AG08395 (cell line): ENCODE data around the gene OR2V2.
A peak's percentile ranks its signal among the peaks of the same experiment; 100 is the strongest.

Experiments used
- DNase-seq: peaks from one replicate; pipeline ENCODE4 v3.0.0; 2012; ENCODE audit warnings: mixed read lengths, low spot score

Gene OR2V2

DNA sequence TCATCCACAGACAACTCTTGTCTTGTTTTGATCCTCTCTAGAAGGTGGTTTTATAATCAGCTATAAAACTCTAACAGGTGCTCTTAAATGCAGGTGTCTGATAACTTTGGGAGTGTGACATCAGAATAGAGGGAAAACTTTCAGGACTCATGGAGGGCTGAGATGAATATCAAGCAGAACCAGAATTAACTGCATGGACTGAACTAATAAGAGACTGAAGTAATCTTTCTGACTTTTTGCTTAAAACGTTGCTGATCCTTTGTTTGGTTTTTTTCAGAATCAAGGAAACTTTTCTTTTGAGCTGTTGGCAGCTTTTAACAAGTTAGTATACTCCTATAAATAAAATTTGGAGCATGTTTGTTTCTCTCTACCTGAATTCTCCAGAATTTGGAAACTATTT is 2.3 kb upstream of the OR2V2 start:
- no peak for DNase-seq

DNA sequence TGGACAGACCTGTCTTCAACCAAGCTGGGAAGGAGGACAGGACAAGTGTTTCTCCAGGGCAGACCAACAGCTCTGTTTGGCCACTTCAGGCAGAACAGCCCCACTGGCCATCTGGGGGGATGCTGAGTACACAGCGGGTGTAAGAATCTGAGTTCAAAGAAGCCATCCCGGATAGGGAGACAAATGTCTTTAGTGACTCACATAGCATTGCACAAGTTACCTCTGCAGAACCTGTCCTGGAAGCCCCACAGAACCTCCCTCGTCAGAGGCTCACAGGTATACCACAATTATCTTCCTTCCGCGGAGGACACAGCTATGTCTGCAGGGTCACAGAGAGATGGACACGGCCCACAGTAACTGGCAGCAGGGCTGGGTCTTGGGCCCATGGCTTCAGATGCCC is 2.0 kb downstream of the OR2V2 start:
- no peak for DNase-seq

DNA sequence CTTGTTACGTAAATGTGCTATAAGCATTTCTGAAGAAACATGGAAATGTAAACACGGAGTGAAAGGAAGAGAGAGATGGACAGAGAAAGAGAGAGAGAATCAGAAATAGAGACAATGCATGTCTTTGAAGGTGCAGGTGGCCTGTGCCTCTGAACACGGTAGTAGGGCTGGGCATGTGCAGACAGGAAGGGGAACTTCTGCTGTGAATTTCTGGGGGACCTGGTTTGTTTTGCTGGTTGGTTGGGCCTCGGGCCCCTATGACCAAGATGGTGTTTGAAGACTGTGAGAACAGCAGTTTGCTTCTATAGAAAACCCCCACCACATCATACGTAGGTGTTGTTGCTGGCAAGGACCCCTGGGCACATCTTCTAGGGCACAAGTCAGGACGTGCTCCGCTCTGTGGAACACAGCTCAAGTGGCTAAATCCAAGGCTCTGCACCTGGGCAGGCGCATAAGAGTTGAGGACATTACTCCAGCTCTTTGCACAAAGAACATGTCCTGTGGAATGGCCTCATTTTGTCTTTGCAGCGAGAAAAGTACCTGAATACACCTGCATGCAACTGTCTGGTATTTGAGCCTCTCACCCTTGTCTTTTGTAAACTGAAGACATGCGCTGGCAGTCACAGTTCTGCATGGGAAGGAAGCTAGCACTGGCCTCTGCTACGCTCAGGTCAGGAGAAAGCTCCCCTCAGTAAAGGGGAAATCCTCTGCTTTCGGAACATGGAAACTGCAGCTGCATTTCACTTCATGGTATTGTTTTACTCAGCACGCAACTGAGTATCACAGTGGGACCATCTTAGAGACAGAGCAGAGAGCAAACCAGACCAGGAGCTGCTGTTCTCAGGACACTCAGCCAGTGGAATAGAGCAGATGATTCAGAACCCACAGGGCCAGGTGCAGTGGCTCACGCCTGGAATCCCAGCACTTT is 2.7 kb downstream of the OR2V2 start:
- no peak for DNase-seq

DNA sequence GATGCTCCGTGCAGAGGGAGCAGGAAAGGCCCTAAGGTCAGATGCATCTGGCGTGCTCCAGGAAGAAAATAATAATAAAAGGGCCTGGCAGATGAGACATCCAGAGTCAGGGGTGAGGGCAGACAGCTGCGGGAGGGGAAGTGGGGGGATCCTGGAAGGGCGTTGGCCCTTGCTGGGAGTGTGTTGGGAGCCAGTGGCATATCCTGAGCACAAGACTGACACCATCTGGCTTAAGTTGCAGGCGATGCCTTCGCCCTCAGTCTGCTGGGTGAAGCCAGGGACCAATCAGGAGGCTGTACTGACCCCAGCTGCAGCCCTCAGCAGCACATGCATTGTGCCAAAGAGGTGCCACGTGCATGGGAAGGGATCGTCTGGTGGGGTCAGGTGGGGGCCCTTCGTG is 3.8 kb downstream of the OR2V2 start:
- DNase-seq, result peak; percentile 39

DNA sequence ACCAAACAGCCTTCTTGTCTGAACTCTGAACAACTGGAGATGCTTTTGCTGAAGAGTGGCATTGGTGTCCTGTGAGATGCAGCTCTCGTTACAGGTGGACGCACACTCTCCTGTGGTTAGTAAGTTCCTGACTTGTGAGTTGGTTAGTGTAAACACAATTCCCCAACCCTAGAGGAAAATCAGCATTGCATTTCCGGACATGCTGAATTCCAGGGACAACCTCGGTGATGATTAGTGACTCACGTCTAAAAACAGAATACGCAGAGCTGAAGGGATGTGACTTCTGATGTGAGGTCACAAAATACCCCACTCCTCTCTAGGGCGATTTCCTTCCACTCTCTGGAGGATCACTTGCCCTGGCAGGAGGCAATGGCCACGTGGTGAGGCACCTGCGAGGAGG is 5.0 kb downstream of the OR2V2 start:
- DNase-seq, result no peak

DNA sequence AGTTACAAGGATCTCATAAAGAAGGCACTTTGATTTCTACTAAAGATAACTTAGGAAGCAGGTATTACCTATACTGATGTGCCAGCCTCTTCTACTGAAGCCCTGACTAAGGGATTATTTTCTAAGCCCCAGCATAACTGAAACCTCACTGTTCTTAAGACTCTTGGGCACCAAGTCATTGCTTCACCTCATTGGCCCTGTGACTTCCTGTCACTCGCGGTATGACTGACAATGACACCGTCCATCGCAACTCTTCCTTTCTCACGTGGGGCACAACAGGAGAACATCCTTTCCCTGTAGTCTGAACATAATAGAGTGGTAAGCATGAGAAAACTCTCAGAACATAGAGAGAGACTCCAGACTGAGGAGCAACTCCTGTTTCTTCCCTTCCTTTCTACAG is 6.4 kb downstream of the OR2V2 start:
- no peak for DNase-seq

DNA sequence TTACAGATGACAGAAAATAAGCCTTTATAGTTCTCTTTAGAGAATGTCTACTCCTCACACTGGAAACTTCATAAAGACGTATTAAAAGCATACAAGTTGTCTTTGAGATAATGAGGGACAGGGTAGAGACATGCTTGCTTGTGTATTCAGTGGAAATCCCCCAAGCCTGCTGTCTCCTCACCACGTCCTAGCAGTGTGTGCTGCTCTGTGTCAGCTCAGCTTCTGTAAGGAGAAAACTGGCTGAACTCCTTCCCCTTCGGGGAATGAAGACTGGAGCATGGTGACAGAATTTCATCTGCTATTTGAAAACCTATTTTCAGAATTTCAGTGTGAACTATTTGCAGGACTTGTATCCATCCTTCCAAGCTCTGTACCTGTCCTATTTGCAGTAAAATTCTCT is 9.4 kb downstream of the OR2V2 start:
- DNase-seq, result no peak

DNA sequence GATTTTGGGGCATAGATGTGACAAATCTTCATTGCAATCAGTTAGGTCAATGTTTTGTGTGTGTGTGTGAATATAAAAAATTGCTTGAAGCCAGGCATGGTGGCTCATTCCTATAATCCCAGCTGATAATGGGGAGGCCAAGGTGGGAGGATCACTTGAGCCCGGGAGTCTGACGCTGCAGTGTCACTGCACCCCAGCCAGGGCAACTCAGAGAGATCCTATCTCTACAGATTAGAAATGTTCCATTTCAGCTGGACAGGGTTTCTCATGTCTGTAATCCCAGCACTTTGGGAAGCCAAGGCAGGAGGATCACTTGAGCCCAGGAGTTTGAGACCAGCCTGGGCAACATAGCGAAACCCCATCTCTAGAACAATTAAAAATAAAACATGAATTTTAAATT is 11.5 kb downstream of the OR2V2 start:
- no peak for DNase-seq

DNA sequence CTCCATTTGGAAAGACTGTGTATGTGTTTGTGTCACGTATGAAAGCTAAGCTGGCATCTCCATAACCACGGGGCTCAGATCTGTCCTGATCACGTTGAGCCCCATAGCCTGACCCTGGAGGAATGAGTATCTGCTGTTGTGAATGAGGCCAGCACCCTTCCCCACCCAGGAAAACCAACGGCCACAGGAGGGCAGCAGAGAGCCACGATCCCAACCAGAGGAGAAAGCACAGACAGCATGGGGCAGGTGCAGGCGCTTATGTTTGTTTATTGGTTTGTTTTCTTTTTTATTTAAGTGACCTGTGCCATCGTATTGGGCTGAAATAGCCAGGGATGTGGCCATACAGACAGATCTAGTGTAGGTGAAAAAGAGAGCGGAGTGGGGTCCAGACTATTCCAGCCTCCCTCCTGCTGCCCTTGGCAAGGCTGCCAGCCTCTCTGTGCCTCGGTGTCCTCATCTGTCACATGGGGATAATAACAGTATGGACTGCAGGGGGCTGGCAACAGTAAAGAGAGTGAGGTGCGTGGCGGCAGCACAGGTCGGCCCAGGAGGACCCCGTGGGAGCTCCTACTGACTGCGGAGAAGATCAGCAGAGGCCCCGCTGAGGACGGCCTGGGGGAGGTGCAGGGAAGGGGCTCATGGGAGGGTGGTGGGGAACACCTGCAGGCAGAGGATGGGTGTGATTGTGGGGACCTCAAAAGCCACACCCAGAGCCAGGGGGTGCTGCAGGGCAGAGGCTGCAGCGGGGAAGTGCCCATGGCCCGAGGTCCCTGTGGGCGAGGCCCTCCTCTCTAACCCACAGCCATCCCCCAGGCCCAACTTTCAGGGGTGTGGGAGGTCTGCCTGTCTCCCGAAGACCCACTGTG is 12.1 kb downstream of the OR2V2 start:
- peak; percentile 88 for DNase-seq

DNA sequence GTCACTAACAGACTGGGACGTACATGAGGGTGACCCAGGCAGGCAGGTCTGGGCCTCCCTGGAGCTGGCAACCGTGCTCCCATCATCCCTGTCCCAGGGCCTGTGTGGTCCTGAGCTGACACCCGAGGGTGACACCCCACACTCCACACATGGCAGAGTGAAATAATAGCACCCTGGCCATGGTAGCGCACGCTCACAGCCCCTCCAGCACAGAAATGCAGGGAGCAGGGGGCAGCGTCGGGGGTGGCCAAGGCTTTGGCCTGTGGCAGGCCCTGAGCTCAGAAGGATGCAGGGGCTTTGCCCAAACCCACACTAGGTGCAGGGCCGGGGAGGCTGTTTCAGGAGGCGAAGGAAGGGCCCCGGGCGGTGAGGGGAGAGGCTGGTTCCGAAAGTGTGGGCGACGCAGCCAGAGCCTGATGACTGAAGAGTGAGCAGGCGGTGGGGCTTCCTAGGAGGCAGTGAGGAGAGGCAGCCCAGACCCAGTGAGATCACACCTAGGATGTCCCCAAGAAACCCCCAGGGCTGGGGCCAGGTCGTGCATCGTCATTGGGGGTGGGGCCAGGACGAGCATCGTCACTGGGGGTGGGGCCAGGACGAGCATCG is 12.9 kb downstream of the OR2V2 start:
- DNase-seq, result peak; percentile 53

DNA sequence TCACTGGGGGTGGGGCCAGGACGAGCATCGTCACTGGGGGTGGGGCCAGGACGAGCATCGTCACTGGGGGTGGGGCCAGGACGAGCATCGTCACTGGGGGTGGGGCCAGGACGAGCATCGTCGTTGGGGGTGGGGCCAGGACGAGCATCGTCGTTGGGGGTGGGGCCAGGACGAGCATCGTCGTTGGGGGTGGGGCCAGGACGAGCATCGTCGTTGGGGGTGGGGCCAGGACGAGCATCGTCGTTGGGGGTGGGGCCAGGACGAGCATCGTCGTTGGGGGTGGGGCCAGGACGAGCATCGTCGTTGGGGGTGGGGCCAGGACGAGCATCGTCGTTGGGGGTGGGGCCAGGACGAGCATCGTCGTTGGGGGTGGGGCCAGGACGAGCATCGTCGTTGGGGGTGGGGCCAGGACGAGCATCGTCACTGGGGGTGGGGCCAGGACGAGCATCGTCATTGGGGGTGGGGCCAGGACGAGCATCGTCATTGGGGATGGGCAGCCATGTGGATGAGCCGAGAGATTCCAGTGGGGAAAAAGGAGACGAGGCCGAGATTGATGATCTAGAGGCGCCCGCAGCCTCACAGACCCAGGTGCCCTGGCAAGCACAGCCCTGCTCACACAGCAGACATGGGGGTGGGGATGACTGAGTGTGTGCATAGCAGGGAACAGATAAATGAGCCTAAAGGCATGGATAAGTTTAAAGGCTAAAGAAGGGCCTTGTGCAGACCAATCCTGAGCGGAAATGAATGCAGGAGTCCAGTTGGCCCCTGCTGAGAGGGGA is 13.6 kb downstream of the OR2V2 start:
- peak; percentile 76 for DNase-seq

DNA sequence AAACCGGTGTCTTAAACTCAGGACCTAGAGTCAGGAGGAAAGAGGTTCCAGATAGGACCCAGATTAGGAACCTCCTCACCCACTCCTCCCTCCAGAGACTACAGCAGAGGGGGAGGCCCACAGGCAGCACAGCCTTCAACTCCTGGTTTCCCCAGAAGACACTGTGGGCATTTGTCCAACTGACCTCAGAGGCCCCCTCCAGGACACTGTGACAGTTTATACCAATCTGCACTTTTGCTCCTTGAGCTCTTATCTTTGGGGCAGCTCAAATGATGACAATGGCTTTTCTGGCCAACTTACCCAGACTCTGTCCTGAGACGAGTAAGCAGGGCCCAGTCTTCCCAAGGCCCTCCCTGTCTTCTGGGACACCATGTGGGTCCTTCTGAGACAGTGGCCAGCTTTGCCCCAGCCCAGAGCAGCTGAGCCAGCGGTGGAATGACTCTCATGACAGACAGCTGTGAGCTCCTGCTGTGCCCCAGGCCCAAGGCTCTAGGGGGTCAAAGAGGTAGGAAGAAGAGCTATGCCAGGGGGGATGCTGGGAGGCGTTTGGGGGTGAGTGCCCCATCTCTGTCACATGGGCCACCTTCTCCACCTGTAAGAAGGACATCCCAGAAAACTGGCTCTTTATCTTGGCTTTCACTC is 14.3 kb downstream of the OR2V2 start:
- DNase-seq, result no peak

DNA sequence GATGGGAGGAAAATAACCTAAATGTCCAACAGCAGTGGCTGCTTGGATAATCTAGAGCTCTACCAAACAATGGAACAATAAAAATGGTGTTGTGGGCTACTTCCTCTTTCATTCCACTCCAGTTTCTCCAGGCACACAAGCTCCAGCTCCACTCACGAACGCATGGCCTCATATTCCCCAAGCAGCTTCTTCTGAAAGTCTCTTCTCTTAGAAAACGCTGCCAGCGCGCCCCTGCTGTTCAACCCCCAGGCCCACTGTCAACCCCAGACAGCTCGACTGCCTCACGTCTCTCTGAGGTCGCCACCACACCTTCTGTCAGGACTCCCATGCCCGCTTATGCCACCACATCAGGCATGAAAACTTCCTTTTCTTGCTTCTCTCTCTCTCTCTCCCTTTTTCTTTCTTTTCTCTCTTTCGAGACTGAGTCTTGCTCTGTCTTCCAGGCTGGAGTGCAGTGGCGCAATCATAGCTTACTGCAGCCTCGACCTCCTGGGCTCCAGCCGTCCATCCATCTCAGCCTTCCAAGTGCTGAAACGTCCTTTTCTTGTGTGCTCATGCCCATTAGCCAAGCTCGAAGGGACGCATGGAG is 16.2 kb downstream of the OR2V2 start:
- no peak for DNase-seq

DNA sequence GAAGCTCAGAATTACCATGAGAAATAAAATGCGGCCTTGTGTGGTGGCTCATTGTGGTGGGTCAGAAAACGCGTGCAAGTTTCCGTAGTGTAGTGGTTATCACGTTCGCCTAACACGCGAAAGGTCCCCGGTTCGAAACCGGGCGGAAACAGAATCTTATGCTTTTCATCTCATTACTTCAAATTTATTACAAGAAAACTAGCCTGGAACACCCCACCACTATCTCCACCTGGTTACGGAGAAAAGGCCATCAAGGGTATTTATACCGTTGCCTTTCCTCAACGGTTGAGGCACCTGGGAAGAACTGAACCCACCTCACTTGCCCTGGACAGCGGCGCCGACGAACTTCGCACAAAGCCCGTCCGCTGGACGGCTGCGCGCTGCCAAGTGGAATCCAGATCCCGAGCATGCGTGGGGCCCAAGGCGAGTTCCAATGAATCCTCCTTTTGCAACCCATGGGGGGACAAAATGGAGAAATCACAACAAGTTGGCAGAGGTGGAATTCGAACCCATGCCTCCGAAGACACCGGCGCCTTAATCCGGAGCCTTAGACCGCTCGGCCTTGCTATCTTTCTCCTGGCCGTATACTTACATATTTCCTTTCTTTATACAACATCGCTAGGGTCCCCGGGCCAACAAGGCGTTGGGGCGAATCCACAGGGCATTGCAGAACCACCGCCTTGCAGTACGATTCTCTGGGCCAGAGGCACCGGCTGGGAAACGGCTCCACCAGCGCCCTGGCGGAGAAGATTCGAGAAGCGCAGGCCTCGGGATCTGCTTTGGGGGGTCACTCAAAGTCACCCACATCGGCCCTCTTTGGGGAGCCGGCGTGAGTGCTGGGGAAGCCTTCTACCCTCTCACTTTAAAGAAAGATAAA is 16.9 kb downstream of the OR2V2 start:
- DNase-seq, result no peak

DNA sequence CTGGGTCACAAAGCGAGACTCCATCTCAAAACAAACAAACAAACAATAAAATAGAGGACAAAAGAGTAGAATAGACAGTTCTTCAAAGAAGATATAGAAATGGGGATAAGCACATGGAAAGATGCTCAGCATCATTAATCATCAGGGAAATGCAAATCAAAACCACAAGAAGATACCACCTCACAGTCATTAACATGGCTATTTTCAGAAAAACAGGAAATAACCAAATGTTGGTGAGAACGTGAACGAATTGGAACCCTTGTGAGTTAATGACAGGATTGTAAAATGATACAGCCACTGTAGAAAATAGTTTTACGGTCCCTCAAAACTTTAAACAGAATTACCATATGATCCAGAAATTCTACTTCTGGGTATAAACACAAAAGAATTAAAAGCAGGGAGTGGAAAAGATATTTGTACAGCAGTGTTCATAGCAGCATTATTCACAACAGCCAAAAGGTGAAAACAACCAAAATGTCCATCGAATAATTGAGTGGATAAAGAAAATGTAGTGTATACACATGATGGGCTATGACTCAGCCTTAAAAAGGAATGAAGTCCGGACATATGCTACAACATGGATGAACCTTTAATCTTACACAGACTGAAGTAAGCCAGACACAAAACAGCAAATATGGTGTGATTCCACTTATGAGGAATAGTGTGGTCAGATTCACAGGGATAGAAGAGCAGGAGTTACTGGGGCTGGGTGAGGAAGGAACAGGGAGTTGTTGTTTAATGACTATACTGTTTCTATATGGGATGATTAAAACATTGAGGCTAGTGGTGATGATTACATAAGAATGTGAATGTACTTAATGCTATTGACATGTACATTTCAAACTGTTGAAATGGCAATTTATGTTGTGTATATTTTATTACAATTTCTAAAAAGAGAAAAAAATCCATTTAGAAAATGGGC is 19.7 kb downstream of the OR2V2 start:
- no peak for DNase-seq

DNA sequence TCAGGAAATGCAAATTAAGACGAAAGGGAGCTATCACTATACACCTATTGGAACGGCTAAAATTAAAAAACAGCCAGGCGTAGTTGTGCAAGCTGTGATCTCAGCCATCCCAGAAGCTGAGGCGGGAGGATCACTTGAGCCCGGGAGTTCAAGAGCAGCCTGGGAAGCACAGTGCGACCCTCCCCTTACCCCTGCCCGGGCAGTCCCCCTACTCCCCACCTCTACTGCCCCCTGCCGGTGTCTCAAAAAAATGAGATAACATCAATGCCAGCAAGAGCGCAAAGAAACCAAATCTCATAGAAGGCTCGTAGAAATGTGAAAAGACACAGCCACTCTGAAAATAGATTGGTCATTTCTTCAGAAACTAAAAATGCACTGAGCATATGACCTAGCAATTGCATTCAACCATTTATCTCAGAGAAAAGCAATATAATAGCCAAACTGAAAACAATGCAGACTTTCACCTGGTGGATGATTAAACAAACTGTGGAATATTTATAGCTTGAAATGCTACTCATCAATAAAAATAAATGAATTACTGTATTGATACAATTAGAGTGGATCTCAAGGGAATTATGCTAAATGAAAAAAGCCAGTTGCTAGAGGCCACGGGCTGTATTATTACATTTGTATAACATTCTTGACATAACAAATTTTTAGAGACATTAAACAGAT is 20.6 kb downstream of the OR2V2 start:
- DNase-seq, result no peak

DNA sequence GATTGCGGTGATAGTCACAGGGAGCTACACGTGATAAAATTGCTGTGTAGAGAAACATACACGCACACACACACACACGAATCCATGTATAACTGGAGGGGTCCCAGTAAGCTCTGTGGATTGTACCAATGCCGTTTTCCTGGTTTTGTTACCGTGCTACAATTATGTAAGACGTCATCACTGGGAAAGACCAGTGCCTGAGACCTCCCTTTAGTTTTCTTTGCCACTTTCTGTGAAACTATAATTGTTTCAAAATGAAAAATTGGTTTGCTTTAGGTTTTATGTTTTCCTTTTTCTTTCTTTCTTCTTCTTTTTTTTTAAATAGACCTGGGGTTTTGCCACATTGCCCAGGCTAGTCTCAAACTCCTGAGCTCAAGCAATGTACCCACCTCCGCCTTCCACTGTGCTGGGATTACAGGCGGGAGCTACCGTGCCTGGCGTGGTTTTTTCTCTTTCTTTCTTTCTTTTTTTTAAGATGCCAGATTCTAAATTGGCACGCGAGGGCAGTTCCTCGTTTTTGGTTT is 21.3 kb downstream of the OR2V2 start:
- DNase-seq, result no peak
